BE2C (cell line): ENCODE results near the gene MEGF11.

Source experiments
- DNase-seq: peaks from one replicate; pipeline ENCODE4 v3.0.0-alpha.2; 2020
- H3K27me3 ChIP-seq: fragments of 250-450 bp; sonication (Bioruptor Pico); 2 replicates; pipeline ENCODE4 v1.5.1; 2020; ENCODE audit warnings: mild to moderate bottlenecking
- H3K36me3 ChIP-seq: fragments of 250-450 bp; sonication (Bioruptor Pico); 2 replicates; pipeline ENCODE4 v1.5.1; 2020; ENCODE audit warnings: mild to moderate bottlenecking
- H3K4me1 ChIP-seq: fragments of 250-450 bp; sonication (Bioruptor Pico); 2 replicates; pipeline ENCODE4 v1.5.1; 2020
- H3K4me3 ChIP-seq: 2 replicates; pipeline ENCODE4 v1.5.1; 2011; ENCODE audit warnings: low read depth, low read length
- H3K9me3 ChIP-seq: fragments of 250-450 bp; sonication (Bioruptor Pico); 2 replicates; pipeline ENCODE4 v1.5.1; 2020
- CTCF ChIP-seq: IDR thresholded peaks from 2 replicates; pipeline ENCODE4 v1.5.1; 2012; ENCODE audit warnings: mild to moderate bottlenecking, low read depth, low read length

Gene MEGF11

GRCh38 chr15:65921780-65922179, 331.8 kb downstream of the MEGF11 start:
- DNase-seq, result no peak
- Histone ChIP-seq H3K4me1 (no peaks in the 10 kb centered on the region), H3K4me3 (no peak overlapping the region), H3K36me3 (no peaks in the 10 kb centered on the region), H3K9me3 (no peaks in the 10 kb centered on the region), H3K27me3 (no peaks in the 10 kb centered on the region)
- TF ChIP-seq CTCF, result no peak

DNA sequence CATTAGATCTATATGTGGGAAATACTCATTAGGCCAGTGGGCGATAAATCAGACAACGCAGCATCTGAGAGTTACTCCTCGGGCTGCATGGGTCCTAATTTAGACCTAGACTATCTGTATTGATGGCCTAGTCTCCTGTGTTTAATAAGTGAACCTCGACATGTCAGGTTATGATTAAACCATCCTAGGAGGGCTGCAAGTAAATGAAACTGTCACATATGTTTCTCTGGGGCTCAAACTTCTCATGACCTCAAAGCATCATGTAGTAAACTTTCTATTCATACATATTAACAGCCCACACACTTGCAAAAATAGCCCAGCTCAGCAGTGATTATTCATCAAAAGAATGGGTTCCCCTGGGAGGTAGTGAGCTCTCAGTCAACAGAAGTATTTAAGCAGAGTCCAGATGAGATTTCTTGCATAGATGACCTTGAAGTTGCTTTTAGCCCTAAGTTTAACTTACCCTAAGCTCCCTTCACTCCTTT, 332.7 kb downstream of the MEGF11 start:
- TF ChIP-seq CTCF, result no peak
- no peaks in the 10 kb centered on the region for H3K27me3 ChIP-seq

GRCh38 chr15:65920121-65920520, 333.4 kb downstream of the MEGF11 start:
- DNase-seq, result no peak
- no peaks in the 10 kb centered on the region for H3K27me3 ChIP-seq
- H3K4me1 ChIP-seq, result no peaks in the 10 kb centered on the region
- H3K9me3 ChIP-seq, result no peaks in the 10 kb centered on the region
- no peak for TF ChIP-seq CTCF
- no peak overlapping the region for H3K4me3 ChIP-seq
- no peaks in the 10 kb centered on the region for H3K36me3 ChIP-seq

More for the DNA sequence above, 332.7 kb downstream of the MEGF11 start:
- no peak overlapping the region for H3K4me3 ChIP-seq
- H3K9me3 ChIP-seq, result no peaks in the 10 kb centered on the region
- H3K4me1 ChIP-seq, result no peaks in the 10 kb centered on the region
- no peaks in the 10 kb centered on the region for H3K36me3 ChIP-seq
- DNase-seq, result no peak

DNA sequence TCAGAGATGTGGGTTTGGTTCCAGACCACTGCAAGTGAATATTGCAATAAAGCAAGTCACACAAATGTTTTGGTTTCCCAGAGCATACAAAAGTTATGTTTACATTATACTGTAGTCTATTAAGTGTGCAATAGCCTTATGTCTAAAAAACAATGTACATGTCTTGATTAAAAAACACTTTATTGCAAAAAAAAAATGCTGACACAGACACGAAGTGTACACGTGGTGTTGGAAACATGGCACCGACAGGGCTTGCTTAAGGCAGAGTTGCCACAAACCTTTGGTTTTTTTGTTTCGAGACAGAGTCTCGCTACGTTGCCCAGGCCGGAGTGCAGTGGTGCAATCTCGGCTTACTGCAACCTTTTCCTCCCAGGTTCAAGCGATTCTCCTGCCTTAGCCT, 334.2 kb downstream of the MEGF11 start:
- Histone ChIP-seq H3K9me3 (no peaks in the 10 kb centered on the region), H3K36me3 (no peaks in the 10 kb centered on the region), H3K4me3 (no peak overlapping the region), H3K27me3 (no peaks in the 10 kb centered on the region), H3K4me1 (no peaks in the 10 kb centered on the region)
- no peak for TF ChIP-seq CTCF
- no peak for DNase-seq

DNA sequence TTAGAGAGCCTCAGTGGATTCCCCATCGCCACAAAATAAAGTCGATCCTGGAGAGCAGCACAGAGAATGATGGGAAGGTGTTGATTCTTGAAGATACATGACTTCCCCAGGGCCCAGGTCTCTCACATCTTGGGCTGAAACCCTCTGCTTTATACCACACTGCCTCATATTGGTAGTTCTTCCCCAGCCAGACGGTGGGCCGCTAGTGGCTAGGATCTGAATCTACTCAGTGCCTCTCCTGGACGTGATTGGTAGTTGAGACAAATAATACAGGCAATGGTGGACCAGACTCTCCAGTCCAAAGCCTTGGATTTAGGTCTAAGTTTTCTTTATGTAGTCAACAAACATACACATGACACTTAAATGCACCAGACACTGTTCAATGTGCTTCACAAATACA, 334.6 kb downstream of the MEGF11 start:
- Histone ChIP-seq H3K36me3 (no peaks in the 10 kb centered on the region), H3K27me3 (no peaks in the 10 kb centered on the region), H3K4me3 (no peak overlapping the region), H3K9me3 (no peaks in the 10 kb centered on the region), H3K4me1 (no peaks in the 10 kb centered on the region)
- DNase-seq, result no peak
- no peak for TF ChIP-seq CTCF

DNA sequence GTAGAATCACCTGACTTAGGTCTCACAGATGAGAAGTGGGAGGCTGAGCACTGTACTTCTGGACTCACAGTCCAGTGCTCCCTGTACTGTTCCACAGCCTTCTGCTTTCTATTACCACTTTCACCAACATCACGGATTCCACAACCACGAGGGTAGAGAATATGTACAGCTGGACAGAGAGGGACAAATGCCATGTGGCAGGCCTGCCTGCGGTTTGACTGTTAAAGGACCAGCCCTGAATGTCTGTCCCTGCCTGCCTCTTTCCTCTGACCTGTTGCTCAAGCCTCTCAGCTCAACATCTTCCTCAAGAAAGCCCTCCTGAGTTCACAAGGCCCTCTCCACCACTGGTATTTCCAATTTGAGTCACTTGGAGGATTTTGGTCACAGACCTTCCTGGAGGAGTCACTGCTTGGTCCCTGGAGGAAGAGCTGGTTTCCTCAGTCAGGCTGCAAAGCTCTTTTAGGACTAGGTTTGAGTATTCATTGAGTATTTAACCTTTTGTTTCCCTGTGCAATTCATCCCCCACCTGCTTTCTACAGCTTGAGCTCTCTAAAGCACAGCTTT, 335.1 kb downstream of the MEGF11 start:
- no peaks in the 10 kb centered on the region for H3K36me3 ChIP-seq
- no peak for DNase-seq
- no peaks in the 10 kb centered on the region for H3K9me3 ChIP-seq
- H3K4me3 ChIP-seq, result no peak overlapping the region
- no peaks in the 10 kb centered on the region for H3K4me1 ChIP-seq
- TF ChIP-seq CTCF, result no peak
- H3K27me3 ChIP-seq, result no peaks in the 10 kb centered on the region
